Measurements from ENCODE around the gene OPCML. TPM values are rescaled to one million over a fixed set of nuclear protein-coding genes. Genes with fewer than 3 reads are reported as not detected.

Gene OPCML
- total RNA-seq, 1 donor from 2014 or later, result 1.7 TPM

DNA sequence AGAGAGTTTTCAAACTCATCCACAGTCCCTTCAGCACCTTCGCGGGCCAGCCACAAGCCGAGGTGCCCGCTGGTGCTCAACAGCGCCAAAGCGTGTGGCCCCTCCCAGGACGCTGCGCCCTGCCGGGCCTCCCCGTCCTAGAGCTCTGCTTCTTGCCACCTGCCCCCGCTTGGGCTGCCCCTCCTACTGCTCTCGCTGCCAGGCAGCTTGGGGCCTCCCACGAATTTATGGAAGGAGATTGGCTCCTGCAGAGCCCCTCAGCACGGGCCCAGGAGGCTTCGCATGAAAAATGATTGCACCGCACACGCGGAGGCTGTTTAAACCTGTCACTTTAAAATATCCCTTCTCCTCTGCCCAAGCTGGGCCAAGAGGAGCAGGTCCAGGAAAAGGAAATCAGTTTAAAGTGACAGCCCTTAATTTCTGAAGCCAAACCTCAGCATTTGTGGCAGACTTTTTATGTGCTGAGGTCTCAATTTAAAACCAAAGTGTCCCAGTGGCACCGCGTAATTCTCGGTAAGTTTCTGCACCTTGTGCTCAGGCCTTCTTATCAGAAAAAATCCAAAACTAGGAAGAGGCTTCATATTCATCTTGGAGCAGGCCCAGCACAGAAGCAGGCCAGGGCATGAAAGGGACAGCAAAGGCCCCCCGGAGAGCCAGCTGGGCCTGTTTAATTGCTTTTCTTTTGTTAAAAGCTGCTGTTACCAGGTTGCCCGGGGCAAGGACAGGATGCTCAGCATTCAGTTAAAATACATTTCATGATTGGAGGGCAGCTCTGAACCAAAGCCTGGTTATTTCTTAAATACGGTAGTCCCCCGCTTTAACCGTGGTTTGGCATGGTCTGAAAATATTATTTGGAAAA lies 303.6 kb downstream of the OPCML start:
- no peak for DNase-seq (ENCODE audit: low spot score, unreplicated experiment)
- Mint-ChIP-seq H3K9me3 (ENCODE audit: low read depth) (peaks cover 3% of the 10 kb centered on the region), H3K36me3 (ENCODE audit: insufficient read depth) (no peaks in the 10 kb centered on the region), H3K4me1 (ENCODE audit: low read depth) (peaks cover 8% of the 10 kb centered on the region), H3K27me3 (peaks cover 47% of the 10 kb centered on the region), H3K4me3 (ENCODE audit: low read depth) (no peak overlapping the region), H3K27ac (no peak overlapping the region)
- TF ChIP-seq, protein P1, sequence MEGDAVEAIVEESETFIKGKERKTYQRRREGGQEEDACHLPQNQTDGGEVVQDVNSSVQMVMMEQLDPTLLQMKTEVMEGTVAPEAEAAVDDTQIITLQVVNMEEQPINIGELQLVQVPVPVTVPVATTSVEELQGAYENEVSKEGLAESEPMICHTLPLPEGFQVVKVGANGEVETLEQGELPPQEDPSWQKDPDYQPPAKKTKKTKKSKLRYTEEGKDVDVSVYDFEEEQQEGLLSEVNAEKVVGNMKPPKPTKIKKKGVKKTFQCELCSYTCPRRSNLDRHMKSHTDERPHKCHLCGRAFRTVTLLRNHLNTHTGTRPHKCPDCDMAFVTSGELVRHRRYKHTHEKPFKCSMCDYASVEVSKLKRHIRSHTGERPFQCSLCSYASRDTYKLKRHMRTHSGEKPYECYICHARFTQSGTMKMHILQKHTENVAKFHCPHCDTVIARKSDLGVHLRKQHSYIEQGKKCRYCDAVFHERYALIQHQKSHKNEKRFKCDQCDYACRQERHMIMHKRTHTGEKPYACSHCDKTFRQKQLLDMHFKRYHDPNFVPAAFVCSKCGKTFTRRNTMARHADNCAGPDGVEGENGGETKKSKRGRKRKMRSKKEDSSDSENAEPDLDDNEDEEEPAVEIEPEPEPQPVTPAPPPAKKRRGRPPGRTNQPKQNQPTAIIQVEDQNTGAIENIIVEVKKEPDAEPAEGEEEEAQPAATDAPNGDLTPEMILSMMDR (IDR thresholded peaks at IDR 0.05; ENCODE audit: unreplicated experiment), result no peak

DNA sequence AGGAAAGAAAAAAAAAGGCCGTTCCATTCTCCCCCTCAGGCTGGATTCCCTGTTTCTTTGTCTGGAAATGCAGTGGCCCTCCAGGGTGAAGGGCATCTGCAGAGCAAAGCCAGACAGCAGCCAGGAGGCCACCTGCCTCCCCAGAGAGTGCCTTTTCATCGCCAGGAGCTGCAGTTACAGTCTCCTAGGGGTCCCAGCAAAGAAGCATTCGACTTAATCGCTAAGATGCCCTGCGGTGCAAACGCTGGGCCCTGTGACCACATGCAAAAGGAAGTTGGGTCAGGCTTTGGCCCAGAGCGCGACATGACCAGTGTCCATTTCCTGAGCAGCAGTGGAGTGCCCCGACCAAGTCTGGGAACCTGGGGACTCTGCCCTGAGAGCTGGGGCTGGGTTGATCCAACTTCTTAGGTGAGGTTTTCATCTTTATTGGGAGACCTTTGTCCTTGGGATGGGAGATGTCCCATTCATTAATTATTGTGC lies 304.6 kb downstream of the OPCML start:
- TF ChIP-seq, protein P1 (IDR thresholded peaks at IDR 0.05; ENCODE audit: unreplicated experiment), result no peak
- Mint-ChIP-seq H3K27ac (no peak overlapping the region), H3K27me3 (peaks cover 49% of the 10 kb centered on the region), H3K36me3 (ENCODE audit: insufficient read depth) (no peaks in the 10 kb centered on the region), H3K4me3 (ENCODE audit: low read depth) (no peak overlapping the region), H3K4me1 (ENCODE audit: low read depth) (peaks cover 8% of the 10 kb centered on the region), H3K9me3 (ENCODE audit: low read depth) (no peaks in the 10 kb centered on the region)
- no peak for DNase-seq (ENCODE audit: low spot score, unreplicated experiment)

DNA sequence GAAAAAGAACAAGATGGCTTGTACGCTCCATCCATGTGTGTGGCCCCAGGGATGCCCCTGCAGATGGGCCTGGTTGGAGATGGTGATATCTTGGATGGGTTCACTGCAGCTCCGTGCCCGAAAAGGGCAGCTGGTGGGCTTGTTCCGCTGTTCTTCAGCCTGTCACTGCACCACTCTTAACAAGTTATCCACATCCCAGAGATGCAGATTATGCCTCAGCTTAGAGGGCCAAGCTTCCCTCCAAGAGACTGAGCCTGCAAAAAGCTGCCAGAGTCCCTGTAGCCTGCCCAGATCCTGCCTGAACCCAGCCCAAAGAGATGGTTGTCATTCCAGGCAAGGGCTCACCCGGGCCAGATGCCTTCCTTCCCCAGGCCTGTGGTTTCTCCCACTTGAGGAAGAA lies 308.0 kb downstream of the OPCML start:
- Mint-ChIP-seq H3K27me3 (peaks cover 39% of the 10 kb centered on the region), H3K4me3 (ENCODE audit: low read depth) (no peak overlapping the region), H3K36me3 (ENCODE audit: insufficient read depth) (no peaks in the 10 kb centered on the region), H3K9me3 (ENCODE audit: low read depth) (no peaks in the 10 kb centered on the region), H3K4me1 (ENCODE audit: low read depth) (peaks cover 4% of the 10 kb centered on the region), H3K27ac (no peak overlapping the region)
- DNase-seq (ENCODE audit: low spot score, unreplicated experiment), result no peak
- TF ChIP-seq, protein P1 (IDR thresholded peaks at IDR 0.05; ENCODE audit: unreplicated experiment), result no peak

DNA sequence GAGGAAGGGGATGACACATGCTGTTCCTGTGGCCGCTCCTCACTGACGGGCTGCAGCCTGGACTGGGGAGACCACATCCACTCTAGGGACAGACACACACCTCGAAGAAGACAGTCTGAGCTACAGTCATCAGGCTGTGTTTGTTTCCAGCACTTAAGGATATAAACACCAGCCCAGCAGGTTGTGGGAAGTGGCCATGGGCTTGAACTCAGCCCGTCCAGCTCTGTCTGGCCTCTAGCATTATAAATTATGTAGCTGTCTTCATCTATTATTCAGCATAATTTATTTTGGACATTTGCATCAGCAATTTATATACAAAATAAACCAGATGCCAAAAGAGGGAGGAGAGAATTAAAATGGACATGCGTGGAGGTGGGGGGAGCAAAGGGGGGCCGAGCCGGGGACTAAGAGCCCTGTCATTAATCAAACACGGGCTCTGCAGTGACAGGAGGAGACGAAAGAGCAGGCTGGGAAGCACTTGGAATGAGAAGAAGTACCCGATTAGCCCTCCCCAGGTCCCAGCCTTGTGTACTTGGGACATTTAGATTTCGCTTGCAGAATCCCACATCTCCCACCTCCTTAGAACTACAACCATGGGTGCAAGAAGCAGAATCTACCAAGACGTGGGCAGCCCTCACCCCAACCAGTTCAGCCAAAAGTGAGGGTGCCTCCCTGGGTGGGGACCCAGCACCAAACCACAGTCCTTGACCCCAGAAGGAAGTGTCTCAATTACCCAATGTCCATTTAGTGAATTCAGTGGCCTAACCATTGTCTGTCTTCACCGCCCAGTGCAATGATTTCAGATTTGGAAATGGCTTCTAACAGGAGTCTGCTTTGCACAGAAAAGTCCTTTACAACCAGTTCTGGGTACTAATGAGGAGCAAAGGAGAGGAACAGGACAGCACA lies 309.6 kb downstream of the OPCML start:
- TF ChIP-seq, protein P1 (IDR thresholded peaks at IDR 0.05; ENCODE audit: unreplicated experiment), result no peak
- Mint-ChIP-seq H3K36me3 (ENCODE audit: insufficient read depth) (no peaks in the 10 kb centered on the region), H3K4me3 (ENCODE audit: low read depth) (no peak overlapping the region), H3K4me1 (ENCODE audit: low read depth) (peaks cover 2% of the 10 kb centered on the region), H3K27me3 (peaks cover 30% of the 10 kb centered on the region), H3K27ac (no peak overlapping the region), H3K9me3 (ENCODE audit: low read depth) (no peaks in the 10 kb centered on the region)
- no peak for DNase-seq (ENCODE audit: low spot score, unreplicated experiment)

DNA sequence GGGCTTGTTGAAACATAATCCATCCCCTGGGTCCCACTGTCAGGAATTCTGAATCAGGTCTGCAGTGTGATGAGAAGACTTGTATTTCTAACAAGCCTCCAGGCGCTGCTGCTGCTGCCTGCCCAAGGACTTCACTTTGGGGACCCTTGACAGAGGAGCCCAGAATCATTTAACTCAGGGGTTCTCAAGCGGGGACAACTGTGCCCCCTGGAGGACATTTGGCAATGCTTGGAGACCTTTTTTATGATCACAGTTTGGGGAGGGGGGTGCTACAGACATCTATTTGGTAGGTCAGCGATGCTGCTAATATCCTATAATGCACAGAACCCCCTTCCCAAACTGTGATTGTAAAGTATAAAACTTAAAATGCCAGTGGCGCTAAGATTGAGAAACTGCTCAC lies 312.8 kb downstream of the OPCML start:
- H3K27ac Mint-ChIP-seq, result no peak overlapping the region
- H3K9me3 Mint-ChIP-seq (ENCODE audit: low read depth), result no peaks in the 10 kb centered on the region
- H3K27me3 Mint-ChIP-seq, result peaks cover 32% of the 10 kb centered on the region
- no peak for DNase-seq (ENCODE audit: low spot score, unreplicated experiment)
- peaks cover 2% of the 10 kb centered on the region for H3K4me1 Mint-ChIP-seq (ENCODE audit: low read depth)
- no peaks in the 10 kb centered on the region for H3K36me3 Mint-ChIP-seq (ENCODE audit: insufficient read depth)
- TF ChIP-seq, protein P1 (IDR thresholded peaks at IDR 0.05; ENCODE audit: unreplicated experiment), result no peak
- H3K4me3 Mint-ChIP-seq (ENCODE audit: low read depth), result no peak overlapping the region
